ENCODE measurements around the gene MID1IP1.

Gene MID1IP1

GRCh38 chrX:38800981-38801845, at the start of gene MID1IP1:
Gene MID1IP1, plus strand, starts transcription at chrX:38801459. Its CDS starts 3,488 bp downstream, at chrX:38804947.
- DNase-seq (ENCODE audit: low read depth): peak; percentile 56

- peak; percentile 7 for DNase-seq (ENCODE audit: low read depth)
These were observed 47.0 kb upstream of the MID1IP1 start for GRCh38 chrX:38754102-38754790.

- DNase-seq (ENCODE audit: low read depth): no peak
These were observed 46.2 kb upstream of the MID1IP1 start for GRCh38 chrX:38754818-38755718.

GRCh38 chrX:38760883-38761282, 40.4 kb upstream of the MID1IP1 start:
- DNase-seq (ENCODE audit: low read depth): no peak

- DNase-seq (ENCODE audit: low read depth): no peak
These were observed 33.2 kb upstream of the MID1IP1 start for GRCh38 chrX:38768079-38768478.

- no peak for DNase-seq (ENCODE audit: low read depth)
These were observed 31.1 kb upstream of the MID1IP1 start for GRCh38 chrX:38770152-38770551.

GRCh38 chrX:38774249-38774648, 27.0 kb upstream of the MID1IP1 start:
- DNase-seq (ENCODE audit: low read depth): no peak

- no peak for DNase-seq (ENCODE audit: low read depth)
These were observed 4.3 kb upstream of the MID1IP1 start for GRCh38 chrX:38796946-38797345.

GRCh38 chrX:38798956-38799355, 2.3 kb upstream of the MID1IP1 start:
- no peak for DNase-seq (ENCODE audit: low read depth)

- no peak for DNase-seq (ENCODE audit: low read depth)
These were observed 1.2 kb upstream of the MID1IP1 start for GRCh38 chrX:38799995-38800580.

GRCh38 chrX:38803243-38803587, 2.0 kb downstream of the MID1IP1 start:
- DNase-seq (ENCODE audit: low read depth): no peak

GRCh38 chrX:38803588-38804431, 2.6 kb downstream of the MID1IP1 start:
- DNase-seq (ENCODE audit: low read depth): peak; percentile 44

- no peak for DNase-seq (ENCODE audit: low read depth)
These were observed 3.1 kb downstream of the MID1IP1 start for GRCh38 chrX:38804432-38804681.

- DNase-seq (ENCODE audit: low read depth): peak; percentile 13
These were observed 3.6 kb downstream of the MID1IP1 start for GRCh38 chrX:38804682-38805431.

GRCh38 chrX:38805432-38806389, 4.5 kb downstream of the MID1IP1 start:
- peak; percentile 50 for DNase-seq (ENCODE audit: low read depth)

- DNase-seq (ENCODE audit: low read depth): no peak
These were observed 5.8 kb downstream of the MID1IP1 start for GRCh38 chrX:38806875-38807621.

- no peak for DNase-seq (ENCODE audit: low read depth)
These were observed 6.6 kb downstream of the MID1IP1 start for GRCh38 chrX:38807873-38808272.

- DNase-seq (ENCODE audit: low read depth): no peak
These were observed 10.4 kb downstream of the MID1IP1 start for GRCh38 chrX:38811515-38812243.

Measured in activated T-helper 1 cell treated with Interleukin-2 at 50 U/mL for 16 hours (primary cell).